Stimulated activated CD8-positive, alpha-beta memory T cell treated with anti-CD3 and anti-CD28 coated beads, Interleukin-7, amount 100 ng/mL, for 4 hours (primary cell): ENCODE data around the gene CHD5.

Experiments
- DNase-seq, 2 donors: peaks; one replicate each; pipeline ENCODE4 v3.0.0-alpha.2; 2020; ENCODE audit warnings: low read depth in 2 of 2

Gene CHD5

GRCh38 chr1:6134206-6134605 is 45.9 kb downstream of the CHD5 start:
- no peak for DNase-seq

DNA sequence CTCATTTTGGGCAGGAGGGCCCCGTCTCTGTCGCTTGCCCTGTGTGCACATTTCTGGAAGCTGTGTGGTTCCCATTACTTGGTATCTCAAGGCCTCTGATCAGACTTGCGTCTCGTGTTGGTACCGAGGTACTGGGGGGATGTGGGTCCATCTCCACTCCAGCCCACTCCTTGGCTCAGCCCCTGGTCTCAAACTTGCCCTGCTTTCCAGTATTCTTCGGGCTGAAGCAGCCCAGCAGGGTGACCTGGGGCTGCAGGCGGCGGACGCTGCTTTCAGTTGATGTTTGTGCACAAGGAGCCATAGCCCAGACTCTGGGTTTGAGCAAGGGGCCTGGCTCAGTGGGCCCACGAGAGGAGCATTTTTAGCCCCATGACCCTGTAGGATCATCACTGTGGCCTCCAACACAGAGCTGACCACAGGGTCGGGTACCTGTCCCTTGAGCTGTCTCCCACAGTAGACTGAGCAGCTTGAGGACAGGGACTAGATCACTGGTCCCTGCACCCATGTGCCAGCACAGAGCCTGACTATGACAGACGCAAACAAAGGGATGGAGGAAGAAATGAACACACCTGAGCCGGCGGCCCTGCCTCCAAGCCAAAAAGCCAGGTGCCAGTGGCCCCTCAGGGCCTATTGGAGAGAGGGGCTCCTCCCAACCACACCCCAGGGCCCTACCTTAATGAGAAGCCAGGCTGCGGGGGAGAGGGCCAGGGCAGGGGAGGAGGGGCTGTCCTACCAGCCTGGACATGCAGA is 46.8 kb downstream of the CHD5 start:
- no peak for DNase-seq

DNA sequence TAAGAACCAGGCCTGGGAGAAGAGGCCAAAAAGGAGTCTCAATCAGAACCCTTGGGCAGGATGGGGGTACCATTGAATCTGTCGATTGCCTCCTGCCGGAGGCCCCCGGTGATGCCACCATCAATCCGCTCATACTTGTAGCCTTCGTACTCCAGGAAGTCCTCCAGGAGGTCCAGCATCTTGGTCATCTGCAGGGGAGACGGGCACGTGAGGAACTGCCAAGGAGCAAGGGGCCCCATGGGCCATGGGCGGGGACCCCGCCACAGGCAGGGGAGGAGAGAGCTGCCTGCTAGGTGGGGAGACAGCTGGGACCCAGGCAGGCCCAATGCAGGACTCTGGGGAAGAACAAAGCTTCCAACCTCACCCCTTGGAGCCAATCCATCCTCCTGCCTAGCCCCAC is 48.6 kb downstream of the CHD5 start:
- no peak for DNase-seq

- no peak for DNase-seq
Measured at GRCh38 chr1:6130596-6130995, 49.5 kb downstream of the CHD5 start.

DNA sequence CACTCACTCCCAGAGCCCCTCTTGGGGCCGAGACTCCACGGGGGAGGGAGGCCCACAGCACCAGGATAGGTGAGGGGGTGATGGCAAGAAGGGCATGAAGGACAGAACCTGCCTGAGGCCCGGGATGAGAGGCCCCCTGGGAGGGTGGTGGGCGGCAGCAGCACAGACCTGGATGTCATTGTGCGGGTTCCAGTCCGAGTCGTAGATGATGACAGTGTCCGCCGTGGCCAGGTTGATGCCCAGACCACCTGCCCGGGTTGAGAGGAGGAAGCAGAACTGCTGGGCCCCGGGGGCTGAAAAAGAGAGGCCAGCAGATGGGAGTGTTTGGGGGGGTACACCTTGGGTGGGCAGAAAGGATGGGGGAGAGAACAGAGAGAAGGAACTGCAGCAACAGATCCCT is 50.1 kb downstream of the CHD5 start:
- no peak for DNase-seq

- DNase-seq: no peak
Measured at GRCh38 chr1:6129313-6129712, 50.8 kb downstream of the CHD5 start.

DNA sequence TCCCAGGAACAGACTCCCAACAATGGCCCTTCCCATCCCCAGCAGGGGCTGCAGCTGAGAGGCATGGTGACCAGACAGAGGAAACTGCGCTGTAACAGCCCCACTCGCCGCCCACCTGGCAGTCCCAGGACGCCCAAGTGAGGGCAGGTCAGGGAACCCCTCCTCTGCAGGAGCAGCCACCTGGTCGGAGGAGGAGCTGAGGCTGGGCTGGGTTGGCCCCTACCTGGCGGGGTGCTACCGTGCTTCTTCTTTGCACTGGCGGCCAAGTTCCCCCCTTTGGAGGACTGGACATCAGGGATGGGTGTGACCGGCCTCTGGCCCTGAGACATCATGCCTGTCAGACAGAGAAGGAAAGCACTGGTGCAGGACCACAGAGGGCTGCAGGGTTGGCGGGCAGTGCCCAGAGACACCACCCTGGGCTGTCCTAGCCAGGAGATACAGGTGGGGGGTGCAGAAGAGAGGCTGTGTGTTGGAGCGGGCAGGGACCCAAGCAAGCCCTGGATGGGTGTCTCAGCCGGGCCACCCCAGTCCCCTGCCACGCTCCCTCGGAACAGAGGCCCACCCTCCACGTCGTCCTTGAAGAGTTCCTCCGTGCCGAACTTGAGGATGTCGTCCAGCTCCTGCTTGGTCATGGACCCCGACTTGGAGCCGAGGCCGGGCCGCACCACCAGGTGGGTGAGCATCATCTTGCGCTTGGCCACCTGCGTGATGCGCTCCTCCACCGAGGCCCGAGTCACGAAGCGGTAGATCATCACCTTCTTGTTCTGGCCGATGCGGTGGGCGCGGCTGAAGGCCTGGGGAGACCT is 51.6 kb downstream of the CHD5 start:
- DNase-seq: no peak

GRCh38 chr1:6127587-6128163 is 52.4 kb downstream of the CHD5 start:
- DNase-seq: peak; percentile 29 to 59

GRCh38 chr1:6126521-6127067 is 53.5 kb downstream of the CHD5 start:
- no peak for DNase-seq

- no peak for DNase-seq
Measured at GRCh38 chr1:6126028-6126427, 54.1 kb downstream of the CHD5 start.

DNA sequence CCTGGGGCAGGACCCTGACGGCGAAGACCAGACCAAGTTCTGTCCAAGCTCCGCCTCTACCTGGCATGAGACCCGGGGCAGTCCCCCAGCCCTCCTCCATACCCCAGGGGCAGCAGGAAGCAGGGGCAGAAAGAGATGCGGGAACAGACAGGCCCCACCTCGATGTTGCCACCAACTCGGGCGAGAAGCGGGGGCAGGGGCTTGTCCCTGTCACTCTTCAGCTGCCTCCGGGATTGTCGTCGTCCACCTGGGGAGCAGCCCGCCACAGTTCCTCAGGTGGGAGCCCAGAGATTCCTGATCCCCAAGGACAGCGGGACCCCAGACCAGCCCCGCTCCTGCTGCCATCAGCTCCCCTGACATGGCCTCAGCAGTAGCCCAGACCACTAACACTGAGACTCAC is 54.8 kb downstream of the CHD5 start:
- no peak for DNase-seq

DNA sequence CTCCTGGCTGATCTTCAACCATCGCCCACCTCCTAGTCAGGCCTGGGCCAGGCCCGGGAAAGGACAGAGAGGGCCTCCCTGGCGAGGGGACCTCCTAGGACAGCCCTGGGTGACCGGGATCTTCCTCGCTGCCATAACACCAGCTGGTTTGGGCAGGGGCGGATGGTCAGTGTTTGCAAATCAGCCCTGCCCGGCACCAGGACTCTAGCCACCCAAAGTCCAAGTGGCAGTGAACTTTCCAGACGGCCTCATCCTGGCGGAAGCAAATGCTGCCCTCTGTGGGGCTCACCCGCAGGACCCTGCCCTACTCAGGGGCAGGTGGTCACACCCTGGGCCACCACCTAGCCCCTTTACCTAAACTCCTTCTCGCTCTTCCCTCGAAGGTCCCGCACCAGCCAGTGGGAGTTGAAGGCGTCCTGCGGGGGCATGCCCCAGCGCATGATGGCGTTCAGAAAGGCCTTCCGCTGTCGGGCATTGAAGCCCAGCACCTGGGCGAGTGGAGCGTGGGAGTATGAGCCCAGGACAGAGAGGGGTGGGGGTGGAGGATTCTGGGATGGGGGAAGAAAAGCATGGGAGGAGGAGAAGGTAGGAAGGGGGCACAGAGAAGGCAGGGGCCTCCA is 55.3 kb downstream of the CHD5 start:
- DNase-seq: no peak

- DNase-seq: no peak
Measured at GRCh38 chr1:6124341-6124740, 55.8 kb downstream of the CHD5 start.

- no peak for DNase-seq
Measured at GRCh38 chr1:6123816-6124215, 56.3 kb downstream of the CHD5 start.

- DNase-seq: no peak
Measured at GRCh38 chr1:6123083-6123482, 57.0 kb downstream of the CHD5 start.

DNA sequence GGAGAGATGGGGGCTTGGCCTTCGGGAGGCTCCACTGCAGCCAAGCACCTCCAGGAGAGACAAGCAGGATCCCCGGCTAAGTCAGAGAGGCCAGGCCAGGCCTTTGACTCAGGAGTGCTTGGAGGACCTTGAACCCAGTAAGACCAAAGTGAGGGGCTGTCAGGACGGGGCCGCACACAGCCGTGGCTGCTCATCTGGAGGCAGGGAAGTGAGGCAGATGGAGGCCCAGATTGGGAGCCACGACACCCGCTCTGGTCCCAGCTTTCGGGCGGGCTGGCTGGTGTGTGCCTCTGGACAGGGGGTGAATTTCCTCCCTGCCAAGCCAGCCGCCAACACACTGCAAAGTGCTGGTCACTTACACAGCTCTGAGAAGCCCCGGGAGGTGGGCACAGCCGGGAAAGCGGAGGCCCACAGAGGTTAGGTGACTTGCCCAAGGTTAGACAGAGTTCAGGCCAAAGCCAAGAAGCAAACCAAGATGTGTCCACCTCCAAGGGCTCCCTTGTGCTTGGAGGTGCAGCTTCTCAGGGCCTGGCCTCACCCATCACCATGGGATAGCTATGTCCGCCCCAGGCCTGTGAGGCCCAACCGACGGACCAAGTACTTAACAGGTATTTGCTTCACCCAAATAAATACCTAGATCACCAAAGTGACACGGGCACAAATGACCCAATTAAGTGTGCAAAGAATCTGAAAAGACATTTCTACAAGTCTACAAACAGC is 58.3 kb downstream of the CHD5 start:
- no peak for DNase-seq

GRCh38 chr1:6121021-6121421 is 59.1 kb downstream of the CHD5 start:
- no peak for DNase-seq

DNA sequence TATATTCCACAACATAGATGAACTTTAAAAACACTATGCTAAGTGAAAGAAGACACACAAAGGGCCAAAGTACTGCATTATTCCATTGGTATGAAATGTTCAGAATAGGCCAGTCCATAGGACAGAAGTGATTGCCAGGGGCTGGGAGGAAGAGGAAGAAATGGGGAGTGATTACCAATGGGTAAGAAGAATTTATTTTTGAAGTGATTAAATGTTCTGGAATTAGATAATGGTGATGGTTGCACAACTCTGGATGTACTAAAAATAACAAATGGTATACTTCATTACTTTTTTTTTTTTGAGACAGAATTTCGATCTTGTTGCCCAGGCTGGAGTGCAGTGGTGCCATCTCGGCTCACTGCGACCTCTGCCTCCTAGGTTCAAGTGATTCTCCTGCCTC is 61.7 kb downstream of the CHD5 start:
- DNase-seq: no peak

DNA sequence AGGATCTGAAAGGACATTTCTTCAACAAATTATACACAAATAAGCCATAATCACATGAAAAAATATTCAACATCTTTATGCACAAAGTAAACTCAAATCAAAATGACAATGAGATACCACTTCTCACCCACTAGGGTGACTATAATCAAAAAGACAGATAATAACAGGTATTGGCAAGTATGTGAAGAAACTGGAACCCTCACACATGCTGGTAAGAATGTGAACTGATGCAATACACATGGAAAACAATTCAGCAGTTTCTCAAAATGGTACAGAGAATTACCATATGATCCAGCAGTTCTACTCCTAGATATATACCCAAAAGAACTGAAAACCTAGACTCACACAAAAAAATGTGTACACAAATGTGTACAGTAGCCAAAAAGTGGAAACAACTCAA is 62.5 kb downstream of the CHD5 start:
- no peak for DNase-seq

- DNase-seq: no peak
Measured at GRCh38 chr1:6117064-6117463, 63.1 kb downstream of the CHD5 start.

DNA sequence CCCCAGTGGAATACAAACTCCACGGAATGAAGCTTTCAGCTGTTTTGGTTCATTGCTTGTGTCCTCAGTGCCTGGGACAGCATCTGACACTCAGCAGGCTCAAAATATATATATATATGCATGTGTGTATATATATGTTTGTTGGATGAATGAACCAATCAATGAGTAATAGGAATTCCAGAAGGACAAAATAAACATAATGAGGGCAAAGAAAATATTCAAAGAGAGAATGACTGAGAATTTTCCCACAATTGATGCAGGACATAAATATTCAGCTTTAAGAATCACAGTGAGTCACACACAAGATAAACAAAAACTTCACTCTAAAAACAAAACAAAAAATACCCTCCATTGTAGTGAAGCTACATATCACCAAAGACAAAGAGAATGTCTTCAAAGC is 64.0 kb downstream of the CHD5 start:
- no peak for DNase-seq

GRCh38 chr1:6113745-6114144 is 66.4 kb downstream of the CHD5 start:
- DNase-seq: no peak
